HEK293T (cell line): ENCODE measurements around the gene TRPM3.

Experiments used
- BHLHE40 ChIP-seq: fragments of 450-650 bp; IDR thresholded peaks from 2 replicates; pipeline ENCODE4 v1.6.1; 2016; ENCODE audit warnings: mild to moderate bottlenecking, moderate library complexity, borderline replicate concordance
- CTBP1 ChIP-seq: fragments of 450-650 bp; IDR thresholded peaks from 2 replicates; pipeline ENCODE4 v1.6.1; 2016; ENCODE audit warnings: borderline replicate concordance
- ELF4 ChIP-seq: fragments of 450-650 bp; IDR thresholded peaks from 2 replicates; pipeline ENCODE4 v1.6.1; 2017; ENCODE audit warnings: antibody characterized with exemption
- FOXA1 ChIP-seq: fragments of 450-650 bp; IDR thresholded peaks from 2 replicates; pipeline ENCODE4 v1.6.1; 2016; ENCODE audit warnings: mild to moderate bottlenecking
- FOXK2 ChIP-seq: fragments of 450-650 bp; IDR thresholded peaks from 2 replicates; pipeline ENCODE4 v1.6.1; 2016; ENCODE audit warnings: mild to moderate bottlenecking
- HDGF ChIP-seq: fragments of 450-650 bp; IDR thresholded peaks from 2 replicates; pipeline ENCODE4 v1.6.1; 2017; ENCODE audit warnings: antibody characterized with exemption, borderline replicate concordance
- NFRKB ChIP-seq: fragments of 450-650 bp; IDR thresholded peaks from 2 replicates; pipeline ENCODE4 v1.6.1; 2016; ENCODE audit warnings: mild to moderate bottlenecking, moderate library complexity
- PKNOX1 ChIP-seq: fragments of 450-650 bp; IDR thresholded peaks from 2 replicates; pipeline ENCODE4 v1.6.1; 2016
- SP1 ChIP-seq: fragments of 450-650 bp; IDR thresholded peaks from 2 replicates; pipeline ENCODE4 v1.6.1; 2017
- SUZ12 ChIP-seq: fragments of 450-650 bp; IDR thresholded peaks from 2 replicates; pipeline ENCODE4 v1.6.1; 2016; ENCODE audit warnings: mild to moderate bottlenecking
- TARDBP ChIP-seq: fragments of 450-650 bp; IDR thresholded peaks from 2 replicates; pipeline ENCODE4 v1.6.1; 2016
- ZNF384 ChIP-seq: fragments of 450-650 bp; IDR thresholded peaks from 2 replicates; pipeline ENCODE4 v1.6.1; 2016

- TF ChIP-seq SP1 = no peak
- TF ChIP-seq PKNOX1 = no peak
- no peak for TF ChIP-seq HDGF
- no peak for TF ChIP-seq ELF4
- TF ChIP-seq CTBP1 = no peak
- no peak for TF ChIP-seq FOXK2
- TF ChIP-seq BHLHE40 = no peak
- TF ChIP-seq SUZ12 = no peak
- no peak for TF ChIP-seq FOXA1
- no peak for TF ChIP-seq TARDBP
- TF ChIP-seq NFRKB = no peak
- no peak for TF ChIP-seq ZNF384
These were observed 540.7 kb downstream of the TRPM3 start for GRCh38 chr9:70580606-70581195.
